Measurements from ENCODE around the gene ZFAND3. TPM values are rescaled to one million over a fixed set of nuclear protein-coding genes. Genes with fewer than 3 reads are reported as not detected.

Gene ZFAND3
- total and polyA plus RNA-seq, 10 of the 15 experiments (the other 5 are each of a cell fraction or from before 2014, with no cell fraction given): 0.90 to 34.4 (median 16.3) TPM

GRCh38 chr6:37876843-37877242 lies 57.3 kb downstream of the ZFAND3 start (continued):
- TF ChIP-seq BRCA1 (IDR thresholded peaks at IDR 0.05; ENCODE audit: low read depth, low read length) (no peak), HDAC6 (IDR thresholded peaks at IDR 0.05; ENCODE audit: unreplicated experiment) (no peak), EP300 (IDR thresholded peaks at IDR 0.05; ENCODE audit: borderline replicate concordance in 1 of 2, control insufficient read depth in 1 of 2, low read depth in 2 of 2, low read length in 2 of 2) (no peak), RBBP5 (conservative IDR thresholded peaks at IDR 0.05) (no peak), JUND (IDR thresholded peaks at IDR 0.05; ENCODE audit: low read depth, low read length) (no peak)
- TF ChIP-seq, protein P1, sequence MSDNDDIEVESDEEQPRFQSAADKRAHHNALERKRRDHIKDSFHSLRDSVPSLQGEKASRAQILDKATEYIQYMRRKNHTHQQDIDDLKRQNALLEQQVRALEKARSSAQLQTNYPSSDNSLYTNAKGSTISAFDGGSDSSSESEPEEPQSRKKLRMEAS (IDR thresholded peaks at IDR 0.05; ENCODE audit: low read depth, low read length): no peak

- H3K9ac ChIP-seq (ENCODE audit: control insufficient read depth, insufficient read depth, low read length): no peak overlapping the region
- BruUV-seq (replicated peaks): TSS peak; percentile 1
- no peak overlapping the region for H2AFZ ChIP-seq (ENCODE audit: control insufficient read depth, low read depth, low read length)
- peaks cover 0 to under 1% of the 10 kb centered on the region in 2 experiments; a peak in 1 of 4 replicates for H3K36me3 ChIP-seq (ENCODE audit: control insufficient read depth in 2 of 2, insufficient read depth in 2 of 2, low read length in 1 of 2)
- POLR2A ChIA-PET: interaction anchor here (1.0 to 1.2 kb wide), 2 partner anchors 8 to 14 kb away, joined by 3 to 9 read pairs; no protein-coding TSS in a partner anchor
- H3K4me3 ChIP-seq: no peak overlapping the region
- RAD21 ChIA-PET (ENCODE audit: unreplicated experiment): interaction anchor here (0.5 to 1.4 kb wide), 3 partner anchors 19 to 55 kb away, joined by 3 to 4 read pairs (median 3); no protein-coding TSS in a partner anchor
- CTCF ChIA-PET: interaction anchor here (0.6 to 1.3 kb wide), 3 partner anchors 9 to 134 kb away, joined by 3 to 7 read pairs (median 5); no protein-coding TSS in a partner anchor
- intact Hi-C loops (cut with micrococcal nuclease; ENCODE audit: unreplicated experiment) (no loop called here), in situ Hi-C loops (cut with MboI) (no loop called here)
- no peaks in the 10 kb centered on the region; the same call in 1 of the 2 replicates for H4K20me1 ChIP-seq (ENCODE audit: control insufficient read depth, insufficient read depth)
- DNase-seq (ENCODE audit: low read depth, low spot score) (no peak), ATAC-seq (no peak; the same call in 2 of the 3 replicates), FAIRE-seq (no peak)
- H3K27me3 ChIP-seq (replicated peaks in 1 of 2; ENCODE audit: control insufficient read depth in 2 of 2, insufficient read depth in 2 of 2, low read length in 1 of 2): no peaks in the 10 kb centered on the region
- no peak overlapping the region for H3K4me2 ChIP-seq (ENCODE audit: control insufficient read depth, insufficient read depth)
- peaks cover 11% of the 10 kb centered on the region for H3K4me1 ChIP-seq (ENCODE audit: control insufficient read depth, insufficient read depth, low read length)
- SMC1A ChIA-PET (ENCODE audit: uncharacterized antibody, unreplicated experiment): interaction anchor here (0.5 to 1.6 kb wide), 8 partner anchors 8 to 1090 kb away, joined by 3 to 4 read pairs (median 3); no protein-coding TSS in a partner anchor
- no peaks in the 10 kb centered on the region for H3K9me3 ChIP-seq (replicated peaks; ENCODE audit: control insufficient read depth, insufficient read depth, low read length)
- H3K27ac ChIP-seq (ENCODE audit: control insufficient read depth, insufficient read depth): no peak overlapping the region
- WGBS (ENCODE audit: insufficient coverage, insufficient replicate concordance, low lambda C conversion rate, missing lambda C conversion rate): 84% methylated on average over 6 of the region's 6 CpGs
- H3K79me2 ChIP-seq (ENCODE audit: control insufficient read depth, insufficient read depth, low read length): peaks cover 60% of the 10 kb centered on the region
- TF ChIP-seq HDGF (IDR thresholded peaks at IDR 0.05) (no peak), DPF2 (IDR thresholded peaks at IDR 0.05) (no peak), JUND (IDR thresholded peaks at IDR 0.05; ENCODE audit: low read depth, low read length) (no peak), EGR1 (IDR thresholded peaks at IDR 0.05; ENCODE audit: borderline replicate concordance in 1 of 2, low read depth in 2 of 2, low read length in 2 of 2) (no peak), CREB1 (IDR thresholded peaks at IDR 0.05; ENCODE audit: low read depth) (no peak), POLR2AphosphoS2 (IDR thresholded peaks at IDR 0.05; ENCODE audit: low read depth, low read length) (no peak), LARP7 (IDR thresholded peaks at IDR 0.05) (no peak), E2F4 (IDR thresholded peaks at IDR 0.05; ENCODE audit: low read depth, low read length) (no peak), TCF7 (IDR thresholded peaks at IDR 0.05; ENCODE audit: borderline replicate concordance) (no peak)
- TF ChIP-seq, protein P2, sequence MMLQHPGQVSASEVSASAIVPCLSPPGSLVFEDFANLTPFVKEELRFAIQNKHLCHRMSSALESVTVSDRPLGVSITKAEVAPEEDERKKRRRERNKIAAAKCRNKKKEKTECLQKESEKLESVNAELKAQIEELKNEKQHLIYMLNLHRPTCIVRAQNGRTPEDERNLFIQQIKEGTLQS (IDR thresholded peaks at IDR 0.05; ENCODE audit: borderline replicate concordance, extremely low read depth, low read depth, low read length): no peak
- TF ChIP-seq, protein P1 (IDR thresholded peaks at IDR 0.05; ENCODE audit: low read depth, low read length): no peak
These were observed 58.0 kb downstream of the ZFAND3 start for GRCh38 chr6:37877373-37878149.
